HepG2 (cell line): ENCODE data around the gene C12orf42. TPM values are rescaled to one million over a fixed set of nuclear protein-coding genes. Genes with fewer than 3 reads are reported as not detected.

Source experiments
- ATAC-seq: fragments of 200-7000 bp; cut with Tn5 transposase; 3 replicates; pipeline ENCODE4 v1.9.1; 2020; ENCODE audit warnings: mild to moderate bottlenecking, moderate library complexity
- BruUV-seq: library from RNA; stranded (reverse); fragments of 400-500 nt; replicated peaks from 2 replicates; lab custom pipeline; 2021; lab: Mats Ljungman, UMichigan
- CTCF ChIA-PET: fragments of 300-600 bp; formaldehyde crosslinking; extraction: SDS; loops from one replicate; lab custom pipeline; 2021; ENCODE audit warnings: low total read pairs, inconsistent platforms, low intra/inter-chr PET ratio; lab: Yijun Ruan, JAX
- POLR2A ChIA-PET: fragments of 350-600 bp; sonication (Branson Sonifier 250); formaldehyde crosslinking; loops from one replicate; lab custom pipeline; 2020; ENCODE audit warnings: antibody characterized with exemption, inconsistent platforms; lab: Yijun Ruan, JAX
- DNase-seq: peaks from one replicate; pipeline ENCODE4 v3.0.0-alpha.2; 2015; ENCODE audit warnings: low spot score
- FAIRE-seq: peaks from 3 replicates; lab custom pipeline; 2011; peaks lifted over from hg19 to GRCh38; lab: Jason Lieb, UNC
- H2AFZ ChIP-seq: one replicate; pipeline ENCODE4 v1.6.1; 2011; ENCODE audit warnings: low read length, inconsistent platforms
- H3K27ac ChIP-seq: fragments of 300-600 bp; 3 replicates; pipeline ENCODE4 v1.8.0; 2011; ENCODE audit warnings: mixed run types, mild to moderate bottlenecking, mixed read lengths, low read length, inconsistent platforms; ENCODE audit not compliant: insufficient read depth; ENCODE audit errors: extremely low read length
- H3K27me3 ChIP-seq, 2 experiments: fragments of 200-600 bp in 1 of 2; 2 replicates in 1 of 2; 3 replicates in 1 of 2; pipeline versions ENCODE4 v1.6.0 to v1.8.0; 2011; ENCODE audit warnings: low read length in 2 of 2, mild to moderate bottlenecking in 2 of 2, moderate library complexity in 2 of 2, inconsistent platforms in 1 of 2; ENCODE audit not compliant: insufficient read depth in 2 of 2, control insufficient read depth in 1 of 2
- H3K36me3 ChIP-seq, 2 experiments: fragments of 200-600 bp in 1 of 2; replicated peaks in 1 of 2; 2 replicates in 1 of 2; 3 replicates in 1 of 2; pipeline versions ENCODE4 v1.5.1 to v1.8.0; 2011; ENCODE audit warnings: low read length in 2 of 2, inconsistent platforms in 1 of 2; ENCODE audit not compliant: insufficient read depth in 2 of 2, control insufficient read depth in 1 of 2
- H3K4me1 ChIP-seq: 2 replicates; pipeline ENCODE4 v1.5.1; 2012; ENCODE audit warnings: low read length, inconsistent platforms; ENCODE audit not compliant: insufficient read depth
- H3K4me2 ChIP-seq: 2 replicates; pipeline ENCODE4 v1.6.0; 2011; ENCODE audit warnings: low read depth, low read length, inconsistent platforms
- H3K4me3 ChIP-seq, 3 experiments: fragments of 200-600 bp in 1 of 3; sonication (generic), shearing (Covaris generic) in 1 of 3; replicated peaks in 1 of 3; 2 replicates each; pipeline ENCODE4 v1.5.1; 2011 to 2016; ENCODE audit warnings: low read length in 3 of 3, inconsistent platforms in 2 of 3, low read depth in 2 of 3, mild to moderate bottlenecking in 2 of 3, control low read depth in 1 of 3, mixed read lengths in 1 of 3; ENCODE audit not compliant: insufficient read depth in 1 of 3
- H3K79me2 ChIP-seq: one replicate; pipeline ENCODE4 v1.6.1; 2011; ENCODE audit warnings: low read length, inconsistent platforms; ENCODE audit not compliant: insufficient read depth
- H3K9ac ChIP-seq: 2 replicates; pipeline ENCODE4 v1.6.0; 2011; ENCODE audit warnings: mild to moderate bottlenecking, low read depth, low read length, inconsistent platforms; ENCODE audit not compliant: insufficient read depth
- H3K9me3 ChIP-seq: 2 replicates; pipeline ENCODE4 v1.5.1; 2012; ENCODE audit warnings: mild to moderate bottlenecking, low read length
- H4K20me1 ChIP-seq: 2 replicates; pipeline ENCODE4 v1.6.0; 2011; ENCODE audit warnings: inconsistent platforms, mild to moderate bottlenecking, low read length, moderate library complexity; ENCODE audit not compliant: insufficient read depth
- ASH2L ChIP-seq: fragments of 300-600, 200-600 bp; sonication (generic); IDR thresholded peaks from 2 replicates; pipeline ENCODE4 v1.7.0; 2017; ENCODE audit warnings: low read depth, mild to moderate bottlenecking, moderate library complexity, mixed read lengths, low read length; ENCODE audit not compliant: insufficient read length
- BHLHE40 ChIP-seq: IDR thresholded peaks from 2 replicates; pipeline ENCODE4 v1.6.1; 2011; ENCODE audit warnings: low read length, improper control_type of control experiment
- DPF2 ChIP-seq: sonication (generic); formaldehyde crosslinking; IDR thresholded peaks from 2 replicates; pipeline ENCODE4 v1.4.0; 2020; ENCODE audit warnings: mild to moderate bottlenecking, low read depth, missing genetic modification reagents, borderline replicate concordance
- FOXC1 ChIP-seq: sonication (generic); formaldehyde crosslinking; IDR thresholded peaks from 2 replicates; pipeline ENCODE4 v1.8.0; 2022; ENCODE audit warnings: mild to moderate bottlenecking, missing genetic modification reagents, borderline replicate concordance
- ISL2 ChIP-seq: sonication (generic); formaldehyde crosslinking; IDR thresholded peaks from 2 replicates; pipeline ENCODE4 v1.5.0; 2020; ENCODE audit warnings: missing genetic modification reagents
- ONECUT2 ChIP-seq: sonication (generic); formaldehyde crosslinking; IDR thresholded peaks from 2 replicates; pipeline ENCODE4 v1.4.0; 2020; ENCODE audit warnings: missing genetic modification reagents
- SMAD9 ChIP-seq: sonication (generic); formaldehyde crosslinking; IDR thresholded peaks from 2 replicates; pipeline ENCODE4 v1.5.1; 2020; ENCODE audit warnings: mild to moderate bottlenecking, missing genetic modification reagents
- ZEB1 ChIP-seq: IDR thresholded peaks from 2 replicates; pipeline ENCODE4 v1.6.1; 2012; ENCODE audit warnings: mild to moderate bottlenecking, low read depth, inconsistent platforms; ENCODE audit not compliant: insufficient replicate concordance
- ZNF430 ChIP-seq: sonication (generic); formaldehyde crosslinking; IDR thresholded peaks from 2 replicates; pipeline ENCODE4 v1.9.0; 2021; ENCODE audit warnings: mild to moderate bottlenecking, missing genetic modification reagents
- ZNF550 ChIP-seq: sonication (generic); formaldehyde crosslinking; IDR thresholded peaks from 2 replicates; pipeline ENCODE4 v1.4.0; 2020; ENCODE audit warnings: mild to moderate bottlenecking, missing genetic modification reagents, borderline replicate concordance
- ZNF83 ChIP-seq: sonication (generic); formaldehyde crosslinking; IDR thresholded peaks from 2 replicates; pipeline ENCODE4 v1.4.0; 2020; ENCODE audit warnings: missing genetic modification reagents, mild to moderate bottlenecking, borderline replicate concordance
- WGBS: methylation state at CpG from one replicate; pipeline ENCODE4 v1.1.6; 2017; ENCODE audit warnings: low lambda C conversion rate; 5-methylcytosine and 5-hydroxymethylcytosine counted together
- in situ Hi-C: cut with HindIII; loops from 2 replicates; pipeline ENCODE4 v1.10.0; 2017; ENCODE audit warnings: low pct_unique_long_range_greater_than_20kb; ENCODE audit not compliant: extremely low pct_ligation_motif_present
- intact Hi-C: fragments of 100-400 bp; cut with micrococcal nuclease; formaldehyde crosslinking; loops from one replicate; pipeline ENCODE4 v1.10.0; 2022; ENCODE audit not compliant: unreplicated experiment
- polyA plus RNA-seq, 8 experiments: library from polyadenylated mRNA; depleted of rRNA in 3 of 8; stranded (reverse) in 7 of 8; unstranded in 1 of 8; fragments of >200 nt; fragmentation: Illumina TruSeq in 4 of 8; extraction: Trizol in 4 of 8; gene quantifications; 2 replicates each; pipeline versions ENCODE4 v1.2.1 to v1.2.3, GENCODE V29; 2011 to 2016; ENCODE audit warnings: low read depth in 4 of 8, missing spikeins in 1 of 8, mixed read lengths in 1 of 8; ENCODE audit not compliant: insufficient read depth in 1 of 8
- total RNA-seq, 5 experiments: library from RNA; depleted of rRNA; stranded (reverse); fragments of >200 nt; fragmentation: Illumina TruSeq; extraction: Trizol; gene quantifications; 2 replicates each; pipeline ENCODE4 v1.2.3, GENCODE V29; 2016; ENCODE audit warnings: low read depth in 1 of 5
- TF ChIP-seq, protein P1 (sequence below): sonication (generic); formaldehyde crosslinking; IDR thresholded peaks from 2 replicates; pipeline ENCODE4 v1.4.0; 2020; ENCODE audit warnings: mild to moderate bottlenecking, missing genetic modification reagents
- TF ChIP-seq, protein P2 (sequence below): sonication (generic); formaldehyde crosslinking; IDR thresholded peaks from 2 replicates; pipeline ENCODE4 v1.4.0; 2020; ENCODE audit warnings: low read depth, missing genetic modification reagents
- TF ChIP-seq, protein P3 (sequence below): IDR thresholded peaks from 2 replicates; pipeline ENCODE4 v1.6.1; 2016; ENCODE audit warnings: missing compliant biosample characterization, missing genetic modification reagents, borderline replicate concordance

C12orf42 gene
- total and polyA plus RNA-seq, 2 of the 13 experiments (the other 11 are each of a cell fraction or from before 2014, with no cell fraction given), result not detected

DNA sequence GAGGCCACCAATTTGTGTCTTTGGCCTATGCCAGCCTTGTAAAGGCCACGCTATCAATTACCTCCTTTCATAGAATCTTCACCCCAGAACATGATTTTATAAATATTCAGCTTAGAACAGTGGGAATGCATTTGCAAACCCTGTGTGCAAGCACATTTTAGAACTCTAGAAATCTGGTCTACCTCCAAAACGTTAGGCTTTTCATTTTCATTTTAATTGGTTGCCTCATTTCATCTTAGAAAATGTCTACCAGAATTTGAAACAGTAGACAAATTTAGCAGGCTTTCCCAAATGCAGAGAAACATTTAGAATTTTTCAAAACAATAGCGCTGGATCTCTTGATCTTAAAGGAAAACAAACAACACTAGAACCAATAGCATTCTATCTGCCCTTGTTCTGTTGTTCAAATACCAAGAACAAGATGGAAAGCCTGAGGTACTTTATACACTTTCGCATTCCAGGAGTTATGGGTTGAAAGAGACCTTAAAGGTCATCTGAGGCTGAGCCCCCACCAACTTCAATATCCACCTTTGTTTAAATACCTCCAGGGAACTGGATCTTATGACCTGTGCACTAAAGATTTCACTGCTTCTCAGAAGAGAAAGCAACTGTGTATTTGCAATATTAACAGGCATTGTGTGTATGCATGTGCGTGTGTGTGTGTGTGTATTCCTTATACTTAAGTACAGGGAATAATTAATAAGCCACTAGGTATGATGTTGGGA is 185.1 kb downstream of the C12orf42 start (continued):
- no peak for TF ChIP-seq ZNF430 (CRISPR knock-in tag)
- TF ChIP-seq, protein P1, sequence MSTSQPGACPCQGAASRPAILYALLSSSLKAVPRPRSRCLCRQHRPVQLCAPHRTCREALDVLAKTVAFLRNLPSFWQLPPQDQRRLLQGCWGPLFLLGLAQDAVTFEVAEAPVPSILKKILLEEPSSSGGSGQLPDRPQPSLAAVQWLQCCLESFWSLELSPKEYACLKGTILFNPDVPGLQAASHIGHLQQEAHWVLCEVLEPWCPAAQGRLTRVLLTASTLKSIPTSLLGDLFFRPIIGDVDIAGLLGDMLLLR (CRISPR knock-in tag), result no peak
- TF ChIP-seq BHLHE40, result no peak
- no peak for TF ChIP-seq ZNF83 (CRISPR knock-in tag)
- TF ChIP-seq DPF2 (CRISPR knock-in tag), result no peak
- TF ChIP-seq, all 625 proteins: peak for 0

DNA sequence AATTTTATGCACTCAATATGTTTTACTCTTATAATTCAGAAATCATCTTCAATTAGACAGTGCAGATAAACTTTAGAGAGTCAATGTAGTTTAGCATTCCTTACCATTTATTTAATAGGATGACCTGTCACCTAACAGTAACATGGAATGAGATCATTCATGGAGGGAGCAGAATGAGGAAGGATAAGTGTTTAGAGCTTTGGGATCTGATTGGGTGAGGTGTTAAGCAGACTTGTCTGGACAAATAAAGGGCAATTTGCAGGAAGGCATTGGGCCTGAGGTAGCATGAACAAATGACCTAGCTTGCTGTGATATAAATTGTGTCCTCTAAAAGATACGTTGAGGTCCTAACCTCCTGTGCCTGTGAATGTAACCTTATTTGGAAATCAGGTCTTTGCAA is 187.4 kb downstream of the C12orf42 start:
- ATAC-seq (no peak), DNase-seq (no peak), FAIRE-seq (no peak)
- Histone ChIP-seq H3K79me2 (no peaks in the 10 kb centered on the region), H3K36me3 (no peaks in the 10 kb centered on the region), H2AFZ (no peak overlapping the region), H3K4me1 (no peaks in the 10 kb centered on the region), H4K20me1 (no peaks in the 10 kb centered on the region), H3K9me3 (no peaks in the 10 kb centered on the region), H3K4me2 (no peak overlapping the region), H3K4me3 (no peak overlapping the region), H3K9ac (no peak overlapping the region), H3K27me3 (no peaks in the 10 kb centered on the region), H3K27ac (no peak overlapping the region)
- in situ Hi-C loops (no loop called here), intact Hi-C loops (no loop called here)
- CTCF ChIA-PET, result no interaction called here
- WGBS, result 0% methylated on average over 1 of the region's 1 CpG
- POLR2A ChIA-PET, result no interaction called here
- no peak for TF ChIP-seq ZNF550
- TF ChIP-seq, protein P2, sequence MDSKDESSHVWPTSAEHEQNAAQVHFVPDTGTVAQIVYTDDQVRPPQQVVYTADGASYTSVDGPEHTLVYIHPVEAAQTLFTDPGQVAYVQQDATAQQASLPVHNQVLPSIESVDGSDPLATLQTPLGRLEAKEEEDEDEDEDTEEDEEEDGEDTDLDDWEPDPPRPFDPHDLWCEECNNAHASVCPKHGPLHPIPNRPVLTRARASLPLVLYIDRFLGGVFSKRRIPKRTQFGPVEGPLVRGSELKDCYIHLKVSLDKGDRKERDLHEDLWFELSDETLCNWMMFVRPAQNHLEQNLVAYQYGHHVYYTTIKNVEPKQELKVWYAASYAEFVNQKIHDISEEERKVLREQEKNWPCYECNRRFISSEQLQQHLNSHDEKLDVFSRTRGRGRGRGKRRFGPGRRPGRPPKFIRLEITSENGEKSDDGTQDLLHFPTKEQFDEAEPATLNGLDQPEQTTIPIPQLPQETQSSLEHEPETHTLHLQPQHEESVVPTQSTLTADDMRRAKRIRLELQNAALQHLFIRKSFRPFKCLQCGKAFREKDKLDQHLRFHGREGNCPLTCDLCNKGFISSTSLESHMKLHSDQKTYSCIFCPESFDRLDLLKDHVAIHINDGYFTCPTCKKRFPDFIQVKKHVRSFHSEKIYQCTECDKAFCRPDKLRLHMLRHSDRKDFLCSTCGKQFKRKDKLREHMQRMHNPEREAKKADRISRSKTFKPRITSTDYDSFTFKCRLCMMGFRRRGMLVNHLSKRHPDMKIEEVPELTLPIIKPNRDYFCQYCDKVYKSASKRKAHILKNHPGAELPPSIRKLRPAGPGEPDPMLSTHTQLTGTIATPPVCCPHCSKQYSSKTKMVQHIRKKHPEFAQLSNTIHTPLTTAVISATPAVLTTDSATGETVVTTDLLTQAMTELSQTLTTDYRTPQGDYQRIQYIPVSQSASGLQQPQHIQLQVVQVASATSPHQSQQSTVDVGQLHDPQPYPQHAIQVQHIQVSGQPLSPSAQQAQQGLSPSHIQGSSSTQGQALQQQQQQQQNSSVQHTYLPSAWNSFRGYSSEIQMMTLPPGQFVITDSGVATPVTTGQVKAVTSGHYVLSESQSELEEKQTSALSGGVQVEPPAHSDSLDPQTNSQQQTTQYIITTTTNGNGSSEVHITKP (CRISPR knock-in tag), result no peak
- no peak for TF ChIP-seq ISL2 (CRISPR knock-in tag)
- TF ChIP-seq, protein P3, sequence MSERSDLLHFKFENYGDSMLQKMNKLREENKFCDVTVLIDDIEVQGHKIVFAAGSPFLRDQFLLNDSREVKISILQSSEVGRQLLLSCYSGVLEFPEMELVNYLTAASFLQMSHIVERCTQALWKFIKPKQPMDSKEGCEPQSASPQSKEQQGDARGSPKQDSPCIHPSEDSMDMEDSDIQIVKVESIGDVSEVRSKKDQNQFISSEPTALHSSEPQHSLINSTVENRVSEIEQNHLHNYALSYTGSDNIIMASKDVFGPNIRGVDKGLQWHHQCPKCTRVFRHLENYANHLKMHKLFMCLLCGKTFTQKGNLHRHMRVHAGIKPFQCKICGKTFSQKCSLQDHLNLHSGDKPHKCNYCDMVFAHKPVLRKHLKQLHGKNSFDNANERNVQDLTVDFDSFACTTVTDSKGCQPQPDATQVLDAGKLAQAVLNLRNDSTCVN (CRISPR knock-in tag), result no peak
- TF ChIP-seq SMAD9 (CRISPR knock-in tag), result no peak
- TF ChIP-seq ONECUT2, result no peak
- no peak for TF ChIP-seq ZEB1
- no peak for TF ChIP-seq ASH2L
- TF ChIP-seq FOXC1 (CRISPR knock-in tag), result no peak
- no TSS peak for BruUV-seq
